Measurements from ENCODE around the gene TTC3. TPM values are rescaled to one million over a fixed set of nuclear protein-coding genes. Genes with fewer than 3 reads are reported as not detected.
A peak's percentile ranks its signal among the peaks of the same experiment; 100 is the strongest.

The TTC3 gene
- total RNA-seq, 1 donor from 2014 or later = 223 TPM

- Mint-ChIP-seq H3K27ac (ENCODE audit: unreplicated experiment) (no peak overlapping the region), H3K9me3 (ENCODE audit: unreplicated experiment) (peaks cover 1% of the 10 kb centered on the region), H3K4me3 (ENCODE audit: unreplicated experiment) (no peak overlapping the region), H3K27me3 (ENCODE audit: low read depth, unreplicated experiment) (no peaks in the 10 kb centered on the region), H3K36me3 (ENCODE audit: low read depth, unreplicated experiment) (peaks cover 15% of the 10 kb centered on the region), H3K4me1 (ENCODE audit: low read depth, unreplicated experiment) (peaks cover 10% of the 10 kb centered on the region)
- TF ChIP-seq EZH2 (IDR thresholded peaks at IDR 0.05; ENCODE audit: insufficient read depth, low read length) (no peak), CTCF (IDR thresholded peaks at IDR 0.05; ENCODE audit: insufficient read depth, low read depth, low read length) (no peak)
- Histone ChIP-seq H3K4me2 (ENCODE audit: low read length) (no peak overlapping the region), H3K79me2 (ENCODE audit: insufficient read depth, low read length) (peaks cover 49% of the 10 kb centered on the region), H2AFZ (ENCODE audit: low read depth, low read length) (no peak overlapping the region), H3K27ac (ENCODE audit: low read depth, low read length) (no peak overlapping the region), H3K4me3 (ENCODE audit: insufficient read depth, low read depth, low read length) (no peak overlapping the region), H3K27me3 (ENCODE audit: insufficient read depth, low read length) (no peaks in the 10 kb centered on the region), H3K4me1 (ENCODE audit: insufficient read depth, low read length) (peaks cover 6% of the 10 kb centered on the region), H4K20me1 (ENCODE audit: insufficient read depth, low read length) (peaks cover 53% of the 10 kb centered on the region), H3K9me3 (ENCODE audit: insufficient read depth, low read depth, low read length) (no peaks in the 10 kb centered on the region), H3K36me3 (ENCODE audit: insufficient read depth, low read length) (peaks cover 5% of the 10 kb centered on the region), H3K9ac (ENCODE audit: low read length) (no peak overlapping the region)
- DNase-seq (ENCODE audit: low read depth) = no peak
- FAIRE-seq = no peak
Measured at GRCh38 chr21:37241426-37241825, 168.4 kb downstream of the TTC3 start.

- peaks cover 4% of the 10 kb centered on the region for H3K36me3 ChIP-seq (ENCODE audit: insufficient read depth, low read length)
- no peak overlapping the region for H3K4me3 Mint-ChIP-seq (ENCODE audit: unreplicated experiment)
- peaks cover 1% of the 10 kb centered on the region for H3K9me3 Mint-ChIP-seq (ENCODE audit: unreplicated experiment)
- H3K9ac ChIP-seq (ENCODE audit: low read length) = no peak overlapping the region
- no peak overlapping the region for H3K27ac Mint-ChIP-seq (ENCODE audit: unreplicated experiment)
- H4K20me1 ChIP-seq (ENCODE audit: insufficient read depth, low read length) = peaks cover 70% of the 10 kb centered on the region
- no peak overlapping the region for H2AFZ ChIP-seq (ENCODE audit: low read depth, low read length)
- H3K27me3 ChIP-seq (ENCODE audit: insufficient read depth, low read length) = no peaks in the 10 kb centered on the region
- no peak overlapping the region for H3K4me3 ChIP-seq (ENCODE audit: insufficient read depth, low read depth, low read length)
- H3K4me2 ChIP-seq (ENCODE audit: low read length) = no peak overlapping the region
- H3K27me3 Mint-ChIP-seq (ENCODE audit: low read depth, unreplicated experiment) = no peaks in the 10 kb centered on the region
- peaks cover 11% of the 10 kb centered on the region for H3K4me1 Mint-ChIP-seq (ENCODE audit: low read depth, unreplicated experiment)
- no peak for TF ChIP-seq CTCF (IDR thresholded peaks at IDR 0.05; ENCODE audit: insufficient read depth, low read depth, low read length)
- no peak for TF ChIP-seq EZH2 (IDR thresholded peaks at IDR 0.05; ENCODE audit: insufficient read depth, low read length)
- no peak overlapping the region for H3K27ac ChIP-seq (ENCODE audit: low read depth, low read length)
- no peak for FAIRE-seq
- DNase-seq (ENCODE audit: low read depth) = no peak
- H3K9me3 ChIP-seq (ENCODE audit: insufficient read depth, low read depth, low read length) = no peaks in the 10 kb centered on the region
- peaks cover 15% of the 10 kb centered on the region for H3K36me3 Mint-ChIP-seq (ENCODE audit: low read depth, unreplicated experiment)
- H3K79me2 ChIP-seq (ENCODE audit: insufficient read depth, low read length) = peaks cover 71% of the 10 kb centered on the region
- H3K4me1 ChIP-seq (ENCODE audit: insufficient read depth, low read length) = peaks cover 6% of the 10 kb centered on the region
Measured at GRCh38 chr21:37243961-37244360, 170.9 kb downstream of the TTC3 start.

- Mint-ChIP-seq H3K36me3 (ENCODE audit: low read depth, unreplicated experiment) (peaks cover 15% of the 10 kb centered on the region), H3K27ac (ENCODE audit: unreplicated experiment) (no peak overlapping the region), H3K4me3 (ENCODE audit: unreplicated experiment) (no peak overlapping the region), H3K9me3 (ENCODE audit: unreplicated experiment) (peaks cover 1% of the 10 kb centered on the region), H3K27me3 (ENCODE audit: low read depth, unreplicated experiment) (no peaks in the 10 kb centered on the region), H3K4me1 (ENCODE audit: low read depth, unreplicated experiment) (peaks cover 17% of the 10 kb centered on the region)
- FAIRE-seq (no peak), DNase-seq (ENCODE audit: low read depth) (peak; percentile 23)
- H2AFZ ChIP-seq (ENCODE audit: low read depth, low read length) = no peak overlapping the region
- H3K4me3 ChIP-seq (ENCODE audit: insufficient read depth, low read depth, low read length) = no peak overlapping the region
- H3K4me2 ChIP-seq (ENCODE audit: low read length) = no peak overlapping the region
- no peaks in the 10 kb centered on the region for H3K36me3 ChIP-seq (ENCODE audit: insufficient read depth, low read length)
- no peak overlapping the region for H3K9ac ChIP-seq (ENCODE audit: low read length)
- H4K20me1 ChIP-seq (ENCODE audit: insufficient read depth, low read length) = peaks cover 72% of the 10 kb centered on the region
- H3K9me3 ChIP-seq (ENCODE audit: insufficient read depth, low read depth, low read length) = no peaks in the 10 kb centered on the region
- peaks cover 77% of the 10 kb centered on the region for H3K79me2 ChIP-seq (ENCODE audit: insufficient read depth, low read length)
- peaks cover 6% of the 10 kb centered on the region for H3K4me1 ChIP-seq (ENCODE audit: insufficient read depth, low read length)
- TF ChIP-seq CTCF (IDR thresholded peaks at IDR 0.05; ENCODE audit: insufficient read depth, low read depth, low read length) (no peak), EZH2 (IDR thresholded peaks at IDR 0.05; ENCODE audit: insufficient read depth, low read length) (no peak)
- no peaks in the 10 kb centered on the region for H3K27me3 ChIP-seq (ENCODE audit: insufficient read depth, low read length)
- H3K27ac ChIP-seq (ENCODE audit: low read depth, low read length) = no peak overlapping the region
Measured at GRCh38 chr21:37244501-37245095, 171.5 kb downstream of the TTC3 start.
